Retina (tissue), 1 donor: ENCODE data around the gene UTY.

ENCODE experiments used
- DNase-seq: peaks from one replicate; pipeline ENCODE4 v3.0.0-alpha.2; 2016

UTY gene

DNA sequence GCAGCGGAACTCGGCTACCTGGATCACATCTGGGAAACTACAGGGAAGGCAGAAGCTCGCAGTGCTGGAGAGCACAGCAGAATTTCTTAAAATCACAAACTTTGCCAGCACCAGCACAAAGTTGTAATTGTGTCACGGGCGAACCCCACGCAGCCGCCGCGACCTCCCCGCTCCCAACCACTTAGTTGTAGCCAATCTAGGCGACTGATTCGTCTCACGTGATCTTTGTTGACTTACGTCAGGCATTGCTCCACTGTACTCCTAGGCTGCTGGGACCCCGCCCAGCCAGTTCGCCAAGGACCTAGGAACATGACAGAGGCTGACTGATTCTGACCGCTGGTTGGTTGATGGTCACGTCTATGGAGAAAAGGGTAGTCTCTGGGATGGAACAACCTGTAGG lies at the start of gene UTY:
UTY (minus strand) TSS at position 206 of the 400 bp plus-strand sequence. CDS start 368 bp downstream, outside the sequence.
- no peak for DNase-seq

- DNase-seq = no peak
Measured at GRCh38 chrY:13520474-13520873, 40.6 kb upstream of the UTY start.

- DNase-seq = no peak
Measured at GRCh38 chrY:13501215-13501614, 21.4 kb upstream of the UTY start.

GRCh38 chrY:13493737-13494136 lies 13.9 kb upstream of the UTY start:
- no peak for DNase-seq

- DNase-seq = no peak
Measured at GRCh38 chrY:13492408-13492807, 12.6 kb upstream of the UTY start.

DNA sequence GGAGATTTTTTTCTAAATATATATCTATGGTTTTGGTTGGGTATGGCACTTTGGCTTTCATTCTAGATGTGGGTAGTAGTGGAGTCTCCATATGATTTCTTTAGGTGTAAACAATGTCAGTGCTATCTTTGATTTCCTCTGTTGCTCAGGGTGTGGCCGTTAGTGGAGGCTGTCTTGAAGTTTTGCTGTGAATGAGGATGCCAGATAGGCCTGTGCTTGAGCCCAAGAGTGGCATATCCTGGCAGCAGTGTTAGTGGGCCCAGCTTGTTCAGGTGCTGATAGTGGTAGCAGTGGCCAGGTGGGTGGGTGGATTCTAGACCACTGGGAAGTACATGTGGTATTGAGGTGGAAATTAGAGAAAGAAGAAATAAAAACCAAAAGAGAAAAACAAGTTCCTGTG lies 8.9 kb upstream of the UTY start:
- no peak for DNase-seq

- DNase-seq = no peak
Measured at GRCh38 chrY:13479121-13479711, 617 bp downstream of the UTY start.

- DNase-seq = no peak
Measured at GRCh38 chrY:13478126-13478785, 1.6 kb downstream of the UTY start.

DNA sequence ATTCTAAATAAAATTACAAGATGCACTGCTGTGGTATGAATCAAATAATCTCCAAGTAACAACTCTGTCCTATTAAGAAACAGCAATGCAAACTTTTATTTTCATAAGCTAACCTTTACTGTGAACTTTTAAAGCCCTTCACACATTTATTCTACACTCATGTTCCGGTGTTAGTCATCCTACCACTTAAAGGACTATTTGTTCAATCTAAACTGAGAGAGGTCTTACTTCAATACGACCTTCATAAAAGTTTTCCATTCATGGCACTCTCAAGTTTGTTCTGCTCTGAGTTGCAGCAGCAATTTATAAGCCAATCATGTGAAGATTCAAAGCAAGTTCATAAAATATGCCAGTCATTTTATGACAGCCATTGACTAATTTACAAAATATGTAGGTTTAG lies 4.8 kb downstream of the UTY start:
- DNase-seq = no peak

DNA sequence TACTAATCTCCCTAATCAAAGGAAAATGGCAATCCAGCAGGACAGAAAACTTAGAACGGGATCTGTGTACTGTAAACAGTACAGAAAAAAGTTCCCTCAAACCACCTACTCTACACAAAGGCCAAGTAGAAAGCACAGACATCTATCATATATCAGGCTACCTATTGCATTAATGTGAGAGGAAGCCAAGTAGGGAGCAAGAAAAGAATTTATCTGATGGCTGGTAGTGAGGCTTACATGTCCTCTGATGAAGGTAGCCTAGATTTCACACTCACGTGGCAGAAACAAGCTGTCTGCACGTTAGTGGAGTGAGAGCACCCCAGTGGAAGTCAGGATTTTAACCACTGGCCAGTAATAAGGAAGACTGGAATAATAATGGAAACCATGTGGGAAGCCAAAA lies 28.3 kb downstream of the UTY start:
- no peak for DNase-seq

- no peak for DNase-seq
Measured at GRCh38 chrY:13450596-13451130, 29.2 kb downstream of the UTY start.

- DNase-seq = no peak
Measured at GRCh38 chrY:13445566-13445965, 34.3 kb downstream of the UTY start.

DNA sequence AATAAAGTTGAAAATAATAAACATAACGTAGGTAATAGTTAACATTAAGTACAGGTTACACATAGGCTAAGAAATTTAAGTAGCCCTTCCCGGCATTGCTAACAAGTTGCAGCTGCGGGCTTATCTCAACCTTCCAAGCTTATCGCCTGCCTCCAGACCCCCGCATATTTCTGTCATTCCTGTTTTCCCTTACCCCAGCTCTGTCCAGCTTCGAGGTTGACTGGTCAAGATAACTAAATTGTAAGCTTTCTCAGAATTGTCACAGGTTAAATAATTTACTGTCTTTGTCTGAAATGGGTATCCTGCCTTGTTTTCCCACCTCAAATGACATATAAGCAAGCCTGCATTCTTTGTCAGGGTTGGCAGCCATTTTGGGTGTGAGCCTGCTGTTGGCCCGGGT lies 36.7 kb downstream of the UTY start:
- DNase-seq = no peak

DNA sequence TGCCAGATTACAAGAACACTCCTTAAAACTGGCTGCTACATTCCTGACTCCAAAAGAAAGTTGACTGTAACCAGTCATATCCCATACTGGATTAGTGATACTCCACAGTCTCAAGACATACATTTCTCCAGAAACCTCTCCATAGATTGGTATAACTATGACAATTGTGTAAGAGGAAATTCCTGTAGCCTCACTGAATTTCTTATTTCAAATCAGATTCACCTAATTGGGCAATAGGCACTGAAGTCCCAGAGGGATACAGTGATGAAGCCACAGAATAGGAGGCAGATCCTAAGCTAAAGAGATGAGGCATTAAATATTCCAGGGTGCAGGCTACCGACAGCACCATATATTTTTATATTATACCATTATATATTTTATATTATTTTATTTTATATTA lies 39.0 kb downstream of the UTY start:
- DNase-seq = no peak

DNA sequence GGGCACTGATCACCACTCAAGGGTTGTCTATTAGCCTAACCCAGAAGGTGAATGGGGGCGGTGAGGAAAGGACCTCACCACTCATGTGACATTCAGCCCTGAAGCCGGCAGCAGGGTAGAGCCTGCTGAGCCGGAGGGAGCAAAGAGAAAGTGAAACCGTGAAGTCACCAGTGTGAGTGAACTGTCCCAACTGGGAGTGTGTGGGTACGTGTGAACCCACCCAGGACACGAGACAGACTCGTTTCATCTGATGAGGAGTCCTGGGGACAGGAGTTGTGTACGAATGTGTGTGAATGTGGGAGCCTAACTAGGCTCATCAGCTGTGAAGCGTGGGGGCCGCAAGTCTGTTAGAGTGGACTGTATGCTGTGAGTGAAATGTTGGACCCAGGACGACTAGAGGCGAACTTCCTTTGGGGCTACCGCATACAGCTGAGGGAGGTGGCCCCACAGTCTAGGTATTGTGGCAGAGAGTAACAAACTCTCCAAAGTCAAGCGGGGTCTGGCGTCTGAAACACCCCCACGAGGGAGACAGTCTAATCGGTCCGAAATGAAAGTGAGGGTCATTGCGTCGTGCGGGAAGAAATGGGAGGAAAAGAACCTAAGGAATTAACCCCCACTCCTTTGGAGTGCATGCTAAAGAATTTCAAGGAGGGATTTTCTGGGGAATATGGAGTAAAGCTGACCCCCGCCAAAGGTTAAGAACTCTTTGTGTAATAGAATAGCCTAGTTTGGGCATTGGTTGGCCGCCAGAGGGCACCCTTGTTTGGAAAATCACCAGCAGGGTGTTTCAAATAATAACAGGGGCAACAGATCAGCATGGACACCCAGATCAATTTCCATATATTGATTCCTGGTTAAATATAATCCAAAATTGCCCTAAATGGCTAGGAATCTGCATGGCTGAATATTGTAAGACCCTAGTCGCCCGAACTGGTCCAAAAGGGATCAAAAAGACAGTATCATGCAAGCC lies 43.6 kb downstream of the UTY start:
- no peak for DNase-seq

DNA sequence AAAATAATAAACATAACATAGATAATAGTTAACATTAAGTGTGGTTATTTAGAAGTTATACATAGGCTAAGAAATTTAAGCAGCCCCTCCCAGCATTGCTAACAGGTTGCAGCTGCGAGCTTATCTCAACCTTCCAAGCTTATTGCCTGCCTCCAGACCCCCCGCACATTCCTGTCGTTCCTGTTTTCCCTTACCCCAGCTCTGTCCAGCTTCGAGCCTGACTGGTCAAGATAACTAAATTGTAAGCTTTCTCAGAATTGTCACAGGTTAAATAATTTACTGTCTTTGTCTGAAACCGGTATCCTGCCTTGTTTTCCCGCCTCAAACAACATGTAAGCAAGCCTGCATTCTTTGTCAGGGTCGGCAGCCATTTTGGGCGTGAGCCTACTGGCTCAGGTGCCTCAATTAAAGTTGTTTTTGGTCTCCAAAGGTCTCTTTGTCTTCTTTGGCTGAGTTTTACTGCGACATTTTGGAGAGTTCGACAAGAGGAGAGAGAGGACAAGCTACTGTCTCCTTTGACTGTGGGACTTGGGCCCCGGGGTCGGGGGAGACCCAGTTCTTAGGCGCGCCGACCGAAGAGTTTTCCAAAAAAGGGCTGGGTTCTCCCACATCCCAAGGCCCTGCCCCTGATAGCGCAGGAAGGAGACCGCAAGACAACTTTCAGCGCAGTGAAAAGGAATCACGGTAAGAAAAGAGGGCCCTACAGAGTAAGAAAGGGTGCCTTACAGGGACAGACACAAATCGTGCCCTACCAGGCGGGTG lies 44.4 kb downstream of the UTY start:
- DNase-seq = no peak

- DNase-seq = no peak
Measured at GRCh38 chrY:13432293-13433025, 47.4 kb downstream of the UTY start.

DNA sequence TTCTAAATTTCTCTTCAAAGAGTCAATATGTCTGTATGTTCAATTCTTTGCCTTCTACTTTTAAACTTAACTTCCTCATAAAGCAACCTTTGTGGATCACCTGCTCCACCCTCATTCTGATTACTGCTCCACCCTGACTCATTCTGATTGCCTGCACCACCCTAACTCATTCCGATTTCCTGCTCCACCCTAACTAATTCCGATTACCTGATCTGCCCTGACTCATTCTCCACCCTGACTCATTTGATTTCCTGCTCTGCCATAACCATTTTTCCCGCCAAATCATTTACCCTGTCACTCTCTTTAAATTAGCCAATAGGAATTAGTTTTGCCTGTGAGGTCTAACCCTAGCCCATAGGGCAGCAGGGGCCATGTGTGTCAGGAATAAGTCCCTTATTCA lies 50.3 kb downstream of the UTY start:
- no peak for DNase-seq

DNA sequence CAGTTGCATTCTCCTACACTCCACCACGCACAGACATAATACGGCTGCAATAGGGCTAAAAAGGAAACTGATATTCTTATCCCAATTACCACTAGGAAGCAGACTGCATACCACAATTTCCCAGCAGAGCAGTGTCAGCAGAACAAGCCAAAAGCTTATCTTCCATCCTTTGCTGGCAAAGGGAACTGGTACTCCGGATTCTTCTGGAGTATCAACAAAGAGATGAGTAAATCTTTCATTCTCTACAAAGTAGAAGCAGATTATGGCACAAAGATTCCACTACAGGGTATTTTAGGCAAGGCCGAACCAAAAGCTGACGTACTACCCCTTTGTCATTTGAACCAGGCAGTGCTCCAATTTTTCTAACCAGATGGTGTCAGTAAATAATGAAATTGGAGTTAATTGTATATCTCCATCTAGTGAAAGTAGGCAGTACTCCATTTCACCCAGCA lies 56.5 kb downstream of the UTY start:
- no peak for DNase-seq

DNA sequence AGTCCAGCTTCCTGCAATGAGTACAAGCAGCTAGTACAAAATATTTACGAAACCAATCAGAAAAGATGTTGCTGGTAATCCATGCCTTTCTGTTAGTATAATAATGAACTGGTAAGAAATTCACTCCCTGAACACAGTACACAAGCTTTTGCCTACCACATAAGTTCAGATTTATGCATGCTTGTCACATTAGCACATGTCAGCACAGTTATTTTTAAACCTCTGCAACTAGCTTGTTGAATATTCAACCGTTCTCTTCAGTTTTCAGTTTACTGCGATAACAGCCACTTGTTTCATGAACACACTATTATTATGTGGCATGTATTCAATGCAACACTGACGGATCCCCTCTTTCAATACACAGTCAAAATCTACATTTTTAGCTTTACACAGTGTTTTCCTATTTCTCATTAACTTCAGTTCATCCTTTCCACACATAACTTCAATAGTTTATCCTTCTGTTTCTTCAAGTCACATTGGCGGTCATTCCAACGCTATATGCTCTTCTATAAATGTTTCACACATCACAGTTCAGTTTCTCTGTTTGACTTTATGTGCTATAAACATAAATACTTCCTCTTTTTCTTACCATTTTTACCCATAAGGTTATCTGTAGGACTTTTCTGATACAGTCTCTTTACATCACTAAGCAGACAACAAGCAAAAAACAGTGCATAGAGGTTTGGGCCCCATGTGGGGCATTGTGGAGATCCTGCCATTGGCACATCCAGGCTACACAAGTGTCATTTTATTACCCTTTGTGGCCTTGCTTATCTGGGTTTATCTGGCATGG lies 62.8 kb downstream of the UTY start:
- no peak for DNase-seq

- DNase-seq = no peak
Measured at GRCh38 chrY:13415556-13415955, 64.3 kb downstream of the UTY start.
